T-helper 9 cell (primary cell): Measurements from ENCODE around the gene HGF.
"Not testable (repeated sequence)": the region's sequence is repeated elsewhere in the genome, so short reads cannot be mapped to it uniquely, and the experiment has no call there.

Experiments
- DNase-seq: peaks from one replicate; pipeline ENCODE4 v3.0.0-alpha.2; 2020
- total RNA-seq, 2 donors: gene quantifications; one replicate each; lab custom pipeline; 2026; lab: John Stamatoyannopoulos, UW

HGF gene
- 0 reads per million in 2 donors for total RNA-seq

- DNase-seq: no peak
These were observed at the start of gene HGF for GRCh38 chr7:81769891-81770727. TSS of gene HGF (minus strand) at chr7:81770047. CDS start at chr7:81769971, 76 bp downstream.

- no peak for DNase-seq
These were observed 46.5 kb upstream of the HGF start for GRCh38 chr7:81816312-81816711.

GRCh38 chr7:81812866-81813476 lies 43.1 kb upstream of the HGF start:
- not testable (repeated sequence) for DNase-seq

GRCh38 chr7:81811956-81812865 lies 42.4 kb upstream of the HGF start:
- no peak for DNase-seq

- no peak for DNase-seq
These were observed 40.8 kb upstream of the HGF start for GRCh38 chr7:81810476-81811155.

GRCh38 chr7:81808310-81808709 lies 38.5 kb upstream of the HGF start:
- DNase-seq: not testable (repeated sequence)

GRCh38 chr7:81803267-81803666 lies 33.4 kb upstream of the HGF start:
- DNase-seq: no peak

- DNase-seq: no peak
These were observed 32.4 kb upstream of the HGF start for GRCh38 chr7:81802251-81802650.

GRCh38 chr7:81801532-81801931 lies 31.7 kb upstream of the HGF start:
- no peak for DNase-seq

- no peak for DNase-seq
These were observed 22.0 kb upstream of the HGF start for GRCh38 chr7:81791568-81792518.

- DNase-seq: no peak
These were observed 20.8 kb upstream of the HGF start for GRCh38 chr7:81790686-81791085.

GRCh38 chr7:81790120-81790500 lies 20.3 kb upstream of the HGF start:
- no peak for DNase-seq

- DNase-seq: no peak
These were observed 19.7 kb upstream of the HGF start for GRCh38 chr7:81789406-81790119.

- no peak for DNase-seq
These were observed 18.4 kb upstream of the HGF start for GRCh38 chr7:81788246-81788645.

- no peak for DNase-seq
These were observed 14.0 kb upstream of the HGF start for GRCh38 chr7:81783818-81784217.

GRCh38 chr7:81780914-81781693 lies 11.3 kb upstream of the HGF start:
- no peak for DNase-seq

GRCh38 chr7:81779706-81780105 lies 9.9 kb upstream of the HGF start:
- DNase-seq: no peak

- no peak for DNase-seq
These were observed 7.8 kb upstream of the HGF start for GRCh38 chr7:81777697-81778096.

- DNase-seq: no peak
These were observed 7.2 kb upstream of the HGF start for GRCh38 chr7:81776948-81777630.
